Measurements from ENCODE around the gene ZNF827.

ZNF827 gene

GRCh38 chr4:145902522-145902921, 36.1 kb downstream of the ZNF827 start:
- H3K4me3 ChIP-seq (ENCODE audit: low read depth, low read length), result no peak overlapping the region
- DNase-seq (ENCODE audit: low read depth), result no peak
- TF ChIP-seq CTCF (IDR thresholded peaks at IDR 0.05; ENCODE audit: insufficient read depth, low read depth, low read length, missing control alignments), result no peak

GRCh38 chr4:145899886-145900460, 38.6 kb downstream of the ZNF827 start:
- TF ChIP-seq CTCF (IDR thresholded peaks at IDR 0.05; ENCODE audit: insufficient read depth, low read depth, low read length, missing control alignments), result no peak
- H3K4me3 ChIP-seq (ENCODE audit: low read depth, low read length), result no peak overlapping the region
- DNase-seq (ENCODE audit: low read depth), result no peak

- H3K4me3 ChIP-seq (ENCODE audit: low read depth, low read length), result no peak overlapping the region
- TF ChIP-seq CTCF (IDR thresholded peaks at IDR 0.05; ENCODE audit: insufficient read depth, low read depth, low read length, missing control alignments), result no peak
Measured at GRCh38 chr4:145898926-145899531, 39.6 kb downstream of the ZNF827 start.

GRCh38 chr4:145898466-145898865, 40.2 kb downstream of the ZNF827 start:
- no peak for DNase-seq (ENCODE audit: low read depth)
- H3K4me3 ChIP-seq (ENCODE audit: low read depth, low read length), result no peak overlapping the region
- TF ChIP-seq CTCF (IDR thresholded peaks at IDR 0.05; ENCODE audit: insufficient read depth, low read depth, low read length, missing control alignments), result no peak

More at GRCh38 chr4:145898926-145899531, 39.6 kb downstream of the ZNF827 start:
- DNase-seq (ENCODE audit: low read depth), result no peak

GRCh38 chr4:145895056-145895455, 43.6 kb downstream of the ZNF827 start:
- no peak overlapping the region for H3K4me3 ChIP-seq (ENCODE audit: low read depth, low read length)
- no peak for TF ChIP-seq CTCF (IDR thresholded peaks at IDR 0.05; ENCODE audit: insufficient read depth, low read depth, low read length, missing control alignments)
- no peak for DNase-seq (ENCODE audit: low read depth)

- H3K4me3 ChIP-seq (ENCODE audit: low read depth, low read length), result no peak overlapping the region
- no peak for DNase-seq (ENCODE audit: low read depth)
- TF ChIP-seq CTCF (IDR thresholded peaks at IDR 0.05; ENCODE audit: insufficient read depth, low read depth, low read length, missing control alignments), result no peak
Measured at GRCh38 chr4:145891958-145892357, 46.7 kb downstream of the ZNF827 start.

- no peak for TF ChIP-seq CTCF (IDR thresholded peaks at IDR 0.05; ENCODE audit: insufficient read depth, low read depth, low read length, missing control alignments)
- no peak overlapping the region for H3K4me3 ChIP-seq (ENCODE audit: low read depth, low read length)
- no peak for DNase-seq (ENCODE audit: low read depth)
Measured at GRCh38 chr4:145890689-145891088, 47.9 kb downstream of the ZNF827 start.

Measured in GM12865 (cell line).